ENCODE data around the gene WFDC5.

- TF ChIP-seq EP300 (IDR thresholded peaks at IDR 0.05; ENCODE audit: low read length) (no peak), POLR2A (conservative IDR thresholded peaks at IDR 0.05) (no peak), E2F8 (IDR thresholded peaks at IDR 0.05; ENCODE audit: low read depth, partially characterized antibody) (no peak), GATA2 (CRISPR knock-in tag; IDR thresholded peaks at IDR 0.05) (no peak), REST (IDR thresholded peaks at IDR 0.05; ENCODE audit: borderline replicate concordance) (no peak), REST (CRISPR knock-in tag; IDR thresholded peaks at IDR 0.05; ENCODE audit: low read depth) (no peak), KAT2B (IDR thresholded peaks at IDR 0.05; ENCODE audit: low read depth, low read length) (no peak), KDM5B (IDR thresholded peaks at IDR 0.05; ENCODE audit: insufficient replicate concordance, low read depth, low read length) (no peak), CEBPB (tag; IDR thresholded peaks at IDR 0.05) (no peak), IRF1 (CRISPR knock-in tag; IDR thresholded peaks at IDR 0.05; ENCODE audit: borderline replicate concordance) (no peak), ZNF146 (CRISPR knock-in tag; IDR thresholded peaks at IDR 0.05; ENCODE audit: unreplicated experiment) (no peak), ZNF780A (CRISPR knock-in tag; IDR thresholded peaks at IDR 0.05) (no peak)
Observed at GRCh38 chr20:45140836-45141235, 25.9 kb upstream of the WFDC5 start.

Data from K562 (cell line).